Measurements from ENCODE around the gene DNAJA1. TPM values are rescaled to one million over a fixed set of nuclear protein-coding genes. Genes with fewer than 3 reads are reported as not detected.
"Not testable (repeated sequence)": the region's sequence is repeated elsewhere in the genome, so short reads cannot be mapped to it uniquely, and the experiment has no call there.

Gene DNAJA1
- total RNA-seq, 3 donors from 2014 or later, result 47.3 to 122 (median 74.4) TPM

DNA sequence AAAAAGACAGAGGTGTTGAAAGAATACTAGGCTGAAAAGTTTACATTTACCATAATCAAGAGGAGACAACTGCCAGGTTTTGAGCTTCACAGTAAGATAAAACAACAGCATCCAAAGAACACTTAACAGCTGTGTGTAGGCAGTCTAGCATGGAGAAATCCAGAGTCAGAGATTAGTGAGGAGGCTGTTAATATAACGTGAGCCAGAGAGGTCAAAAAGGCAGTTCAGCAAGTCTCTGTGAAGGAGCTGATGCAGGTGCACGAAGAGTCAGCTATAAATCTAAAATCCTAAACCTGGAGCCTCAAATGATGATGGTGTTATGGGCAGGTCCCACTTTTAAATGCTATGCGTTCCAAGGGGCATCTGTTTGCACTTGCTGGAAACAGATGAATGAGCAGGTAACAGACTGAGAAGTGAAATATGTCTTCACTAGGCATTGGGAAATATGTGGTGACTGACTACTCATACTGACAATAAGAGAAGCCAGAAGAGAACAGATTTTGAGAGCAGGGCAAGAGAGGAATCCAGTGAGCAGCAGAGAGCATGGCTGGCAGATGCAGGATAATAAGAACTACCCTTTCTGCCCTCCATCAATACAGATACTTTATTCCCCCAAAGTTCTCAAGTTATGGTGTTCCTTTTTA lies 32.4 kb upstream of the DNAJA1 start:
- DNase-seq, result no peak
- intact Hi-C loops (cut with DNase I, micrococcal nuclease), result no loop called here
- no peaks in the 10 kb centered on the region for H3K9me3 ChIP-seq
- no peaks in the 10 kb centered on the region for H3K4me1 ChIP-seq (ENCODE audit: low read depth)
- TF ChIP-seq, protein P1, sequence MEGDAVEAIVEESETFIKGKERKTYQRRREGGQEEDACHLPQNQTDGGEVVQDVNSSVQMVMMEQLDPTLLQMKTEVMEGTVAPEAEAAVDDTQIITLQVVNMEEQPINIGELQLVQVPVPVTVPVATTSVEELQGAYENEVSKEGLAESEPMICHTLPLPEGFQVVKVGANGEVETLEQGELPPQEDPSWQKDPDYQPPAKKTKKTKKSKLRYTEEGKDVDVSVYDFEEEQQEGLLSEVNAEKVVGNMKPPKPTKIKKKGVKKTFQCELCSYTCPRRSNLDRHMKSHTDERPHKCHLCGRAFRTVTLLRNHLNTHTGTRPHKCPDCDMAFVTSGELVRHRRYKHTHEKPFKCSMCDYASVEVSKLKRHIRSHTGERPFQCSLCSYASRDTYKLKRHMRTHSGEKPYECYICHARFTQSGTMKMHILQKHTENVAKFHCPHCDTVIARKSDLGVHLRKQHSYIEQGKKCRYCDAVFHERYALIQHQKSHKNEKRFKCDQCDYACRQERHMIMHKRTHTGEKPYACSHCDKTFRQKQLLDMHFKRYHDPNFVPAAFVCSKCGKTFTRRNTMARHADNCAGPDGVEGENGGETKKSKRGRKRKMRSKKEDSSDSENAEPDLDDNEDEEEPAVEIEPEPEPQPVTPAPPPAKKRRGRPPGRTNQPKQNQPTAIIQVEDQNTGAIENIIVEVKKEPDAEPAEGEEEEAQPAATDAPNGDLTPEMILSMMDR (IDR thresholded peaks at IDR 0.05), result no peak
- no peaks in the 10 kb centered on the region for H3K36me3 ChIP-seq (ENCODE audit: low read depth)
- H3K4me3 ChIP-seq, result no peak overlapping the region
- ATAC-seq, result no peak

DNA sequence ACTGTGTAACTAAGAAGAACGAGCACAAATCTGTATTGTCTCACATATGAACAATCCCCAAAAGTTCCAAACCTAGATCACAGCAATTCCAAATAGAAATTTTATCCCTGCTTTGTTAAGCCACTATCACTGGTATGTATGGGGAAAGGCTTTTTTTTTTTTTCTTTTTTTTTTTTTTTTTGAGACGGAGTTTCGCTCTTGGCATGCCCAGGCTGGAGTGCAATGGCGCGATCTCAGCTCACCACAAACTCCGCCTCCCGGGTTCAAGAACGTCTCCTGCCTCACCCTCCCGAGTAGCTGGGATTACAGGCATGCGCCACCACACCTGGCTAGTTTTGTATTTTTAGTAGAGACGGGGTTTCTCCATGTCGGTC lies 24.4 kb upstream of the DNAJA1 start:
- DNase-seq; H3K36me3 ChIP-seq (ENCODE audit: low read depth); intact Hi-C loops (cut with DNase I, micrococcal nuclease); H3K9me3 ChIP-seq: not testable (repeated sequence)
- Histone ChIP-seq H3K4me3 (peak overlapping the region; percentile 44), H3K4me1 (ENCODE audit: low read depth) (peaks cover 10% of the 10 kb centered on the region)
- ATAC-seq, result peak; percentile 23

DNA sequence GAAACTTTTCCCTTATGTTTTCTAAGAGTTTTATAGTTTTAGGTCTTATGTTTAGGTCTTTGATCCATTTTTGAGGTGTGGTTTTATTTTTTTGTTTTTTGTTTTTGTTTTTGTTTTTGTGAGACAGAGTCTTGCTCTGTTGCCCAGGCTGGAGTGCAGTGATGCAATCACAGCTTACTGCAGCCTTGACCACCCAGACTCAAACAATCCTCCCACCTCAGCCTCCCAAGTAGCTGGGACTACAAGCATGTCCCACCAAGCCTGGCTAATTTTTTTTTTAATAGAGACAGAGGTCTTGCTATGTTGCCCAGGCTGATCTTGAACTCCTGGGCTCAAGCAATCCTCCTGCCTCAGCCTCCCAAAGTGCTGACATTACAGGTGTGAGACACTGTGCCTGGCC lies 19.7 kb upstream of the DNAJA1 start:
- intact Hi-C loops (cut with DNase I, micrococcal nuclease); DNase-seq; H3K9me3 ChIP-seq: not testable (repeated sequence)

DNA sequence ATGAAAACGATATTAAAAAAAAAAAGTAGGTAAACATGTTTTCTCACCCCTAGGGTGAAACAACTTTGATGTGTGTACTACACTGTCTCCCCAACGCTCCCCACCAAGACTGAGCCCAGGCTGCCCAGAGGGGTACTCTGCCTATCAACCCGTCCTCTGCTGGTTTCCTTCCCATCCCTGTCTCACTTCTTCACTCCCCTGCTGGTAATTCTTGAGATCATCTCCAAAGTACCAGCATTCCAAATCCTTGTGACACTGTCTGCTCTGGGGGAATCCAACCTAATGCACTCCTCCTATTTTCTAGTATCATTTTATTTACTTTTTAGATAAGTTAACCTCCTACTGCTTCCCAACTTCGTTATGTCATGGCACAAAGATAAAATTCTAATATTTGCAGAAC lies 17.3 kb upstream of the DNAJA1 start:
- Histone ChIP-seq H3K4me3 (no peak overlapping the region), H3K9me3 (no peaks in the 10 kb centered on the region), H3K36me3 (ENCODE audit: low read depth) (no peaks in the 10 kb centered on the region), H3K4me1 (ENCODE audit: low read depth) (no peaks in the 10 kb centered on the region)
- TF ChIP-seq, protein P1 (IDR thresholded peaks at IDR 0.05), result no peak
- intact Hi-C loops (cut with DNase I, micrococcal nuclease), result no loop called here
- DNase-seq, result no peak
- no peak for ATAC-seq

More for the DNA sequence above, 19.7 kb upstream of the DNAJA1 start:
- not testable (repeated sequence) for H3K36me3 ChIP-seq (ENCODE audit: low read depth); H3K4me1 ChIP-seq (ENCODE audit: low read depth); H3K4me3 ChIP-seq; ATAC-seq

DNA sequence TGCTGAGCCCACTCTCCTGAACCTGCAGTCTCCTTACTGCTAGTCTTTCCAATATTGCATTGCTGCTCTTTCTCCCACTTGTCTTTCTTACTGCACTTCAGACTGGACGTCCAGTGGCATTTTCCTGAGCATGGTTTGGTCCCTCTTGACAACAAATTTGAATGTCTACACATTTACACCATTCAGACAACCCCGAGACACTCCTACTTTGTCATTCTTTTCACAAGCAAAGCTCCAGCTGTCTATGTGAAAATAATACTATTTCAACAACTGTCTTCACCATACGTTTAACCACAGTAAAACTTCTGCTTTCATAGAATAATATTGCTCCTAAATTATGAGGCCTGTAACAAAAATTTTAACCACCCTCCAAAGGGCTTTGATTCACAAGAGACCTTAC lies 13.2 kb upstream of the DNAJA1 start:
- no peak for ATAC-seq
- H3K4me1 ChIP-seq (ENCODE audit: low read depth), result no peaks in the 10 kb centered on the region
- TF ChIP-seq, protein P1 (IDR thresholded peaks at IDR 0.05), result no peak
- no peaks in the 10 kb centered on the region for H3K36me3 ChIP-seq (ENCODE audit: low read depth)
- no peak overlapping the region for H3K4me3 ChIP-seq
- DNase-seq, result no peak
- intact Hi-C loops (cut with DNase I, micrococcal nuclease), result no loop called here
- H3K9me3 ChIP-seq, result no peaks in the 10 kb centered on the region

DNA sequence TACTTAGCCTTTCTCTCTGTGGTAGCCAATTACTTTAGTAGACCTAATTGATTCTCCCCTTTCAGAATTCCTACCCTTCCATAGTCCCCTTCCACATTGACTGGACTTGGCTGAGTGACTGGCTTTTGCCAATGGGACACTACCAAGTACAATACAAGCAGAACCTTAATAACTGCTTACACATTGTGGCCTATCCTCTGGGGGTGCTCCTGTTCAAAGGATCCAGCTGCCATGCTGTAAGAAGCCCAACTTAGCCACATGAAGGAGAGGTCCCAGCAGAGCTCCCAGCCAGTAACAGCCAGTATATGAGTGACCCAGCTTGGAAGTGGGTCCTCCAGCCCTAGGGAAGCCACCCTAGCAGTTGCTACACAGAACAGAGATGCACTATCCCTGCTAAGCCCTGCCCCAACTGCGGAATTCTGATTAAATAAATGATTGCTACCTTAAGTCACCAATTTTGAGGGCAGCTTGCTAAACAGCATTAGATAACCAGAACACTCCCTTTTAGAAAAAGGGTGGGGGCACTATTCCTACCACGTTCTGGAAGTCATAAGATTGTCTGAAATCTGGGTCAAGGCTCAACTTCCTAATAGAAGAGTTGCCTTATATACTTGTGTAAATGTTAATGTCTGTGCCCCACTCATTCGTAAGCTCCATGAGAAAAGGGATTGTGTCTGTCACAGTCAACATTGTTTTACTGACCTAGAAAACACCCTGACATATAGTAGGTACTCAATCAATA lies 12.6 kb upstream of the DNAJA1 start:
- H3K4me1 ChIP-seq (ENCODE audit: low read depth), result no peaks in the 10 kb centered on the region
- H3K36me3 ChIP-seq (ENCODE audit: low read depth), result no peaks in the 10 kb centered on the region
- ATAC-seq, result no peak
- no peaks in the 10 kb centered on the region for H3K9me3 ChIP-seq
- no peak overlapping the region for H3K4me3 ChIP-seq
- intact Hi-C loops (cut with DNase I, micrococcal nuclease), result no loop called here
- DNase-seq, result no peak
- TF ChIP-seq, protein P1 (IDR thresholded peaks at IDR 0.05), result no peak

Measured in mucosa of descending colon (tissue), 3 donors.